Measurements from ENCODE around the gene RBMX.

Gene RBMX

GRCh38 chrX:136866337-136867095 is 14.0 kb downstream of the RBMX start:
- TF ChIP-seq, protein P1, sequence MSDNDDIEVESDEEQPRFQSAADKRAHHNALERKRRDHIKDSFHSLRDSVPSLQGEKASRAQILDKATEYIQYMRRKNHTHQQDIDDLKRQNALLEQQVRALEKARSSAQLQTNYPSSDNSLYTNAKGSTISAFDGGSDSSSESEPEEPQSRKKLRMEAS (IDR thresholded peaks at IDR 0.05; ENCODE audit: low read depth, low read length), result no peak
- TF ChIP-seq MYC (IDR thresholded peaks at IDR 0.05; ENCODE audit: low read depth, low read length) (no peak), CTCF (IDR thresholded peaks at IDR 0.05; ENCODE audit: low read depth, low read length) (no peak), POLR2A (IDR thresholded peaks at IDR 0.05; ENCODE audit: extremely low read depth, insufficient read length) (no peak)
- no peak for DNase-seq (ENCODE audit: low read depth)
- no peak overlapping the region for H3K4me3 ChIP-seq (ENCODE audit: low read depth, low read length)

- no peak for DNase-seq (ENCODE audit: low read depth)
- no peak for TF ChIP-seq CTCF (IDR thresholded peaks at IDR 0.05; ENCODE audit: low read depth, low read length)
- TF ChIP-seq, protein P1 (IDR thresholded peaks at IDR 0.05; ENCODE audit: low read depth, low read length), result no peak
- no peak for TF ChIP-seq POLR2A (IDR thresholded peaks at IDR 0.05; ENCODE audit: extremely low read depth, insufficient read length)
- TF ChIP-seq MYC (IDR thresholded peaks at IDR 0.05; ENCODE audit: low read depth, low read length), result no peak
- no peak overlapping the region for H3K4me3 ChIP-seq (ENCODE audit: low read depth, low read length)
Measured at GRCh38 chrX:136865270-136866158, 15.0 kb downstream of the RBMX start.

- H3K4me3 ChIP-seq (ENCODE audit: low read depth, low read length), result no peak overlapping the region
- TF ChIP-seq POLR2A (IDR thresholded peaks at IDR 0.05; ENCODE audit: extremely low read depth, insufficient read length), result no peak
- TF ChIP-seq MYC (IDR thresholded peaks at IDR 0.05; ENCODE audit: low read depth, low read length), result no peak
- TF ChIP-seq, protein P1 (IDR thresholded peaks at IDR 0.05; ENCODE audit: low read depth, low read length), result no peak
- TF ChIP-seq CTCF (IDR thresholded peaks at IDR 0.05; ENCODE audit: low read depth, low read length), result no peak
- DNase-seq (ENCODE audit: low read depth), result no peak
Measured at GRCh38 chrX:136863826-136864225, 16.7 kb downstream of the RBMX start.

DNA sequence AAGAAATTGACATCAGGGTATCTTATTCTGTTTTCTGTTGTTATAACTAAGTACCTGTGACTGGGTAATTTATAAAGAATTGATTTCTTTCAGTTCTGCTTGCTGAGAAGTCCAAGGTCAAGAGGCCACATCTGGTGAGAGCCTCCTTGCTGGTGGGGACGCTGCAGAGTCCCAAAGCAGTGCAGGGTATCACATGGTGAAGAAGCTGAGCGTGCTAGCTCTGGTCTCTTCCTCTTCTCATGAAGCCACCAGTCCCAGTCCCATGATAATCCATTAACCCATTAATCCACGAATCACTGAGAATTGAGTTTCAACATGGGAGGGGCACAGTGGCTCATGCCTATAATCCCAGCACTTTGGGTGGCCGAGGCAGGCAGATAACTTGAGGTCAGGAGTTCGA is 18.0 kb downstream of the RBMX start:
- TF ChIP-seq MYC (IDR thresholded peaks at IDR 0.05; ENCODE audit: low read depth, low read length) (no peak), POLR2A (IDR thresholded peaks at IDR 0.05; ENCODE audit: extremely low read depth, insufficient read length) (no peak), CTCF (IDR thresholded peaks at IDR 0.05; ENCODE audit: low read depth, low read length) (no peak)
- TF ChIP-seq, protein P1 (IDR thresholded peaks at IDR 0.05; ENCODE audit: low read depth, low read length), result no peak
- no peak overlapping the region for H3K4me3 ChIP-seq (ENCODE audit: low read depth, low read length)
- DNase-seq (ENCODE audit: low read depth), result no peak

- no peak for DNase-seq (ENCODE audit: low read depth)
- TF ChIP-seq POLR2A (IDR thresholded peaks at IDR 0.05; ENCODE audit: extremely low read depth, insufficient read length), result no peak
- TF ChIP-seq MYC (IDR thresholded peaks at IDR 0.05; ENCODE audit: low read depth, low read length), result no peak
- no peak overlapping the region for H3K4me3 ChIP-seq (ENCODE audit: low read depth, low read length)
Measured at GRCh38 chrX:136861877-136862276, 18.6 kb downstream of the RBMX start.
